Gastrocnemius medialis (tissue), 4 donors: ENCODE measurements around the gene WDR64.

Source experiments
- CTCF ChIP-seq, 5 experiments: fragments of 450-650 bp in 3 of 5; fragments of 200-600 bp in 2 of 5; sonication (generic) in 2 of 5; IDR thresholded peaks in 4 of 5; conservative IDR thresholded peaks in 1 of 5; 1 replicate in 4 of 5; 2 replicates in 1 of 5; pipeline ENCODE4 v1.5.1; 2016 to 2019; ENCODE audit warnings: antibody characterized with exemption in 5 of 5, mild to moderate bottlenecking in 3 of 5, moderate library complexity in 3 of 5
- POLR2A ChIP-seq, 2 donors: fragments of 450-650 bp; IDR thresholded peaks; one replicate each; pipeline ENCODE4 v1.6.1; 2017; ENCODE audit warnings: antibody characterized with exemption in 2 of 2, mild to moderate bottlenecking in 2 of 2, moderate library complexity in 2 of 2

- TF ChIP-seq CTCF (IDR thresholded peaks at IDR 0.05 in 4 of 5, conservative IDR thresholded peaks at IDR 0.05 in 1 of 5) (no peak), POLR2A (IDR thresholded peaks at IDR 0.05) (no peak)
These were observed 148.6 kb downstream of the WDR64 start for GRCh38 chr1:241800640-241801039.
